Neutrophil (primary cell): ENCODE measurements around the gene FAM234B.
A peak's percentile ranks its signal among the peaks of the same experiment; 100 is the strongest.

ENCODE experiments used
- H3K27ac ChIP-seq: fragments of 200-600 bp; sonication (generic); 2 replicates; pipeline ENCODE4 v1.5.1; 2016; ENCODE audit warnings: mild to moderate bottlenecking, moderate library complexity
- H3K27me3 ChIP-seq: fragments of 200-600 bp; sonication (generic); 2 replicates; pipeline ENCODE4 v1.6.0; 2016; ENCODE audit warnings: mild to moderate bottlenecking
- H3K36me3 ChIP-seq: fragments of 200-600 bp; sonication (generic); 2 replicates; pipeline ENCODE4 v1.5.1; 2017
- H3K4me1 ChIP-seq, 2 experiments: fragments of 200-600 bp in 1 of 2; sonication (generic) in 1 of 2; 1 replicate in 1 of 2; 2 replicates in 1 of 2; pipeline versions ENCODE4 v1.5.1 to v1.6.1; 2013 to 2016; ENCODE audit warnings: low read depth in 1 of 2, low read length in 1 of 2, mild to moderate bottlenecking in 1 of 2, moderate library complexity in 1 of 2; ENCODE audit not compliant: control insufficient read depth in 1 of 2, insufficient read depth in 1 of 2
- H3K4me3 ChIP-seq, 2 experiments: fragments of 200-600 bp in 1 of 2; sonication (generic) in 1 of 2; 1 replicate in 1 of 2; 2 replicates in 1 of 2; pipeline ENCODE4 v1.5.1; 2013 to 2016; ENCODE audit warnings: low read depth in 1 of 2, low read length in 1 of 2, mild to moderate bottlenecking in 1 of 2, moderate library complexity in 1 of 2
- H3K9me3 ChIP-seq: fragments of 200-600 bp; sonication (generic); 2 replicates; pipeline ENCODE4 v1.5.1; 2016
- CTCF ChIP-seq: fragments of 200-600 bp; sonication (generic); IDR thresholded peaks from 2 replicates; pipeline ENCODE4 v1.5.1; 2016; ENCODE audit warnings: antibody characterized with exemption

FAM234B gene

GRCh38 chr12:12998248-12998647, 45.9 kb upstream of the FAM234B start:
- Histone ChIP-seq H3K9me3 (no peaks in the 10 kb centered on the region), H3K4me1 (peaks cover 24 to 25% of the 10 kb centered on the region in 2 experiments), H3K27me3 (peaks cover 12% of the 10 kb centered on the region), H3K27ac (no peak overlapping the region), H3K36me3 (no peaks in the 10 kb centered on the region), H3K4me3 (no peak overlapping the region)
- TF ChIP-seq CTCF, result no peak

GRCh38 chr12:12999271-12999958, 44.8 kb upstream of the FAM234B start:
- peak overlapping the region; percentile 93 for H3K27ac ChIP-seq
- H3K4me3 ChIP-seq, result peak overlapping the region; percentile 58 to 77
- no peaks in the 10 kb centered on the region for H3K9me3 ChIP-seq
- peaks cover 24 to 25% of the 10 kb centered on the region in 2 experiments for H3K4me1 ChIP-seq
- H3K27me3 ChIP-seq, result peaks cover 21% of the 10 kb centered on the region
- H3K36me3 ChIP-seq, result no peaks in the 10 kb centered on the region
- no peak for TF ChIP-seq CTCF

- Histone ChIP-seq H3K4me3 (peak within 1 kb of the TSS; percentile 77 to 79), H3K9me3 (no peaks in the 10 kb centered on the region), H3K4me1 (peaks cover 24 to 25% of the 10 kb centered on the region in 2 experiments), H3K27ac (peak within 1 kb of the TSS; percentile 93), H3K27me3 (peaks cover 21% of the 10 kb centered on the region), H3K36me3 (no peaks in the 10 kb centered on the region)
- peak; percentile 33 for TF ChIP-seq CTCF
Measured at GRCh38 chr12:12999959-13000615, 44.1 kb upstream of the FAM234B start, which contains the start of gene HEBP1. Gene HEBP1, minus strand, starts transcription at chr12:13000265. Its CDS starts 151 bp downstream, at chr12:13000114.

- Histone ChIP-seq H3K36me3 (no peaks in the 10 kb centered on the region), H3K27me3 (peaks cover 21% of the 10 kb centered on the region), H3K9me3 (no peaks in the 10 kb centered on the region), H3K27ac (peak overlapping the region; percentile 93), H3K4me1 (peaks cover 24 to 25% of the 10 kb centered on the region in 2 experiments), H3K4me3 (peak overlapping the region; percentile 77 to 79)
- no peak for TF ChIP-seq CTCF
Measured at GRCh38 chr12:13000616-13000924, 43.6 kb upstream of the FAM234B start.

GRCh38 chr12:13000925-13001774, 43.0 kb upstream of the FAM234B start:
- peak overlapping the region; percentile 77 to 79 for H3K4me3 ChIP-seq
- H3K27ac ChIP-seq, result peak overlapping the region; percentile 93
- H3K4me1 ChIP-seq, result peaks cover 24 to 25% of the 10 kb centered on the region in 2 experiments
- H3K36me3 ChIP-seq, result no peaks in the 10 kb centered on the region
- H3K9me3 ChIP-seq, result no peaks in the 10 kb centered on the region
- peak; percentile 58 for TF ChIP-seq CTCF
- peaks cover 21% of the 10 kb centered on the region for H3K27me3 ChIP-seq
